Endothelial cell of umbilical vein (primary cell): ENCODE measurements around the gene LPAR1. TPM values are rescaled to one million over a fixed set of nuclear protein-coding genes. Genes with fewer than 3 reads are reported as not detected.

ENCODE experiments used
- BruUV-seq: library from RNA; stranded (reverse); fragments of 400-500 nt; replicated peaks from 2 replicates; lab custom pipeline; 2021; lab: Mats Ljungman, UMichigan
- CTCF ChIA-PET: fragments of 300-600, 350-600 bp; sonication (Branson Sonifier 250); formaldehyde crosslinking; loops from one replicate; lab custom pipeline; 2021; ENCODE audit warnings: antibody characterized with exemption, inconsistent platforms; lab: Charles Lee
- POLR2A ChIA-PET: fragments of 300-600, 350-600 bp; sonication (Branson Sonifier 250); formaldehyde crosslinking; loops from one replicate; lab custom pipeline; 2021; ENCODE audit warnings: antibody characterized with exemption, inconsistent platforms; lab: Charles Lee
- DNase-seq: peaks from one replicate; pipeline ENCODE4 v3.0.0-alpha.2; 2011; ENCODE audit warnings: low read depth, low spot score
- FAIRE-seq: peaks from 2 replicates; lab custom pipeline; 2011; peaks lifted over from hg19 to GRCh38; lab: Jason Lieb, UNC
- H2AFZ ChIP-seq: 2 replicates; pipeline ENCODE4 v1.6.0; 2012; ENCODE audit warnings: low read depth, low read length, control low read depth, inconsistent platforms
- H3K27ac ChIP-seq: 2 replicates; pipeline ENCODE4 v1.5.1; 2011; ENCODE audit warnings: low read depth, mild to moderate bottlenecking, control low read depth, low read length, moderate library complexity; ENCODE audit not compliant: insufficient read depth
- H3K27me3 ChIP-seq, 2 experiments: 2 replicates each; pipeline versions ENCODE4 v1.6.0 to v1.6.1; 2011; ENCODE audit warnings: low read length in 2 of 2, mixed read lengths in 1 of 2; ENCODE audit not compliant: control insufficient read depth in 2 of 2, insufficient read depth in 2 of 2
- H3K36me3 ChIP-seq, 2 experiments: 2 replicates in 1 of 2; 3 replicates in 1 of 2; pipeline ENCODE4 v1.5.1; 2011; ENCODE audit warnings: low read length in 2 of 2, mild to moderate bottlenecking in 1 of 2, moderate library complexity in 1 of 2; ENCODE audit not compliant: control insufficient read depth in 2 of 2, insufficient read depth in 2 of 2; ENCODE audit errors: extremely low read depth in 1 of 2
- H3K4me1 ChIP-seq: 3 replicates; pipeline ENCODE4 v1.5.1; 2011; ENCODE audit warnings: mild to moderate bottlenecking, low read length; ENCODE audit not compliant: control insufficient read depth, insufficient read depth; ENCODE audit errors: extremely low read depth
- H3K4me2 ChIP-seq: 2 replicates; pipeline ENCODE4 v1.6.1; 2011; ENCODE audit warnings: low read length, control low read depth, mixed read lengths; ENCODE audit not compliant: insufficient read depth
- H3K4me3 ChIP-seq, 3 experiments: fragments of 200-600 bp in 1 of 3; sonication (generic), shearing (Covaris generic) in 1 of 3; replicated peaks in 1 of 3; 2 replicates each; pipeline ENCODE4 v1.5.1; 2011 to 2016; ENCODE audit warnings: control low read depth in 3 of 3, low read length in 3 of 3, mild to moderate bottlenecking in 2 of 3, inconsistent platforms in 1 of 3, low read depth in 1 of 3, moderate library complexity in 1 of 3; ENCODE audit not compliant: insufficient read depth in 1 of 3
- H3K79me2 ChIP-seq: 2 replicates; pipeline ENCODE4 v1.6.0; 2012; ENCODE audit warnings: low read length, inconsistent platforms; ENCODE audit not compliant: control insufficient read depth, insufficient read depth
- H3K9ac ChIP-seq: replicated peaks from 2 replicates; pipeline ENCODE3; 2011; ENCODE audit warnings: low read length, control low read depth; ENCODE audit not compliant: insufficient read depth; ENCODE audit errors: extremely low read depth
- H3K9me1 ChIP-seq: replicated peaks from 3 replicates; pipeline ENCODE4 v1.6.0; 2011; ENCODE audit warnings: mild to moderate bottlenecking, low read length; ENCODE audit not compliant: control insufficient read depth, insufficient read depth; ENCODE audit errors: extremely low read depth
- H3K9me3 ChIP-seq: replicated peaks from 2 replicates; pipeline ENCODE4 v1.5.1; 2012; ENCODE audit warnings: low read length, inconsistent platforms; ENCODE audit not compliant: control insufficient read depth, insufficient read depth
- H4K20me1 ChIP-seq: replicated peaks from 2 replicates; pipeline ENCODE3; 2011; ENCODE audit warnings: mild to moderate bottlenecking, low read length; ENCODE audit not compliant: control insufficient read depth, insufficient read depth; ENCODE audit errors: extremely low read depth
- CTCF ChIP-seq, 2 donors: IDR thresholded peaks; 1 replicate in 1 of 2; 2 replicates in 1 of 2; pipeline ENCODE4 v1.5.1; 2011; ENCODE audit warnings: low read length in 2 of 2, mild to moderate bottlenecking in 2 of 2, moderate library complexity in 2 of 2, control low read depth in 1 of 2, inconsistent platforms in 1 of 2, low read depth in 1 of 2; ENCODE audit not compliant: insufficient read depth in 1 of 2; ENCODE audit errors: extremely low read depth in 1 of 2
- EZH2 ChIP-seq: IDR thresholded peaks from 2 replicates; pipeline ENCODE4 v1.6.1; 2012; ENCODE audit warnings: borderline replicate concordance, low read depth, mild to moderate bottlenecking, moderate library complexity, low read length, inconsistent platforms; ENCODE audit not compliant: severe bottlenecking
- FOS ChIP-seq: IDR thresholded peaks from 2 replicates; pipeline ENCODE4 v1.6.1; 2011; ENCODE audit warnings: mild to moderate bottlenecking, low read length, moderate library complexity, borderline replicate concordance; ENCODE audit not compliant: insufficient read depth
- GATA2 ChIP-seq: IDR thresholded peaks from 2 replicates; pipeline ENCODE4 v1.7.0; 2011; ENCODE audit warnings: low read depth, mild to moderate bottlenecking, moderate library complexity, mixed read lengths, low read length; ENCODE audit not compliant: insufficient read length, insufficient read depth
- JUN ChIP-seq: IDR thresholded peaks from 2 replicates; pipeline ENCODE4 v1.6.1; 2011; ENCODE audit warnings: borderline replicate concordance, low read depth; ENCODE audit not compliant: insufficient read length, insufficient read depth
- MAX ChIP-seq: IDR thresholded peaks from 2 replicates; pipeline ENCODE4 v1.6.1; 2011; ENCODE audit not compliant: insufficient read depth, insufficient read length
- MYC ChIP-seq: IDR thresholded peaks from one replicate; pipeline ENCODE4 v1.6.1; 2011; ENCODE audit warnings: mild to moderate bottlenecking, low read depth, low read length
- POLR2A ChIP-seq: IDR thresholded peaks from 2 replicates; pipeline ENCODE4 v1.6.1; 2012; ENCODE audit warnings: low read depth, mild to moderate bottlenecking, control low read depth, low read length
- POLR2AphosphoS5 ChIP-seq: IDR thresholded peaks from 2 replicates; pipeline ENCODE4 v1.6.1; 2012; ENCODE audit warnings: low read depth, mild to moderate bottlenecking, control low read depth, low read length, moderate library complexity; ENCODE audit not compliant: insufficient read depth
- dilution Hi-C: fragments of 300-500 bp; cut with MboI; formaldehyde crosslinking; loops from one replicate; pipeline ENCODE4 v1.15.0; 2019; ENCODE audit warnings: low sequenced_read_pairs; ENCODE audit not compliant: extremely low pct_ligation_motif_present
- intact Hi-C: fragments of 100-400 bp; cut with micrococcal nuclease; formaldehyde crosslinking; loops from one replicate; pipeline ENCODE4 v1.10.0; 2022
- polyA plus RNA-seq, 4 experiments: library from polyadenylated mRNA; depleted of rRNA in 3 of 4; stranded (reverse) in 3 of 4; unstranded in 1 of 4; fragments of >200 nt; gene quantifications; 2 replicates each; pipeline versions ENCODE4 v1.2.1 to v1.2.3, GENCODE V29; 2011 to 2012; ENCODE audit warnings: missing spikeins in 1 of 4
- total RNA-seq: library from RNA; stranded (reverse); gene quantifications from 2 replicates; pipeline ENCODE4 v1.2.3, GENCODE V29; 2021

LPAR1 gene
- total and polyA plus RNA-seq, 2 donors (not counting 3 experiments of a cell fraction or from before 2014, with no cell fraction given), result 0.88 to 3.0 TPM

GRCh38 chr9:110947491-110948044 is 90.7 kb downstream of the LPAR1 start:
- no peak for FAIRE-seq
- no peak for DNase-seq
- Histone ChIP-seq H4K20me1 (no peaks in the 10 kb centered on the region), H3K79me2 (no peaks in the 10 kb centered on the region), H3K27ac (no peak overlapping the region), H3K4me1 (no peaks in the 10 kb centered on the region), H2AFZ (no peak overlapping the region), H3K9me3 (no peaks in the 10 kb centered on the region), H3K4me3 (no peak overlapping the region), H3K36me3 (no peaks in the 10 kb centered on the region), H3K4me2 (no peak overlapping the region), H3K9ac (no peak overlapping the region), H3K9me1 (no peaks in the 10 kb centered on the region), H3K27me3 (no peaks in the 10 kb centered on the region)
- intact Hi-C loops, result no loop called here
- no TSS peak for BruUV-seq
- ChIA-PET CTCF (no interaction called here), POLR2A (no interaction called here)
- TF ChIP-seq EZH2, result no peak
- no peak for TF ChIP-seq GATA2
- dilution Hi-C loops, result no loop called here

GRCh38 chr9:110942522-110942921 is 95.7 kb downstream of the LPAR1 start:
- H3K27me3 ChIP-seq, result no peaks in the 10 kb centered on the region
- no peak overlapping the region for H3K4me3 ChIP-seq
- no peaks in the 10 kb centered on the region for H3K36me3 ChIP-seq
- no peak overlapping the region for H3K9ac ChIP-seq
- ChIA-PET POLR2A (no interaction called here), CTCF (no interaction called here)
- no peak overlapping the region for H2AFZ ChIP-seq
- H4K20me1 ChIP-seq, result no peaks in the 10 kb centered on the region
- no TSS peak for BruUV-seq
- intact Hi-C loops (no loop called here), dilution Hi-C loops (no loop called here)
- no peak for DNase-seq
- TF ChIP-seq MAX (no peak), POLR2AphosphoS5 (no peak), CTCF (IDR thresholded peaks at IDR 0.05; ENCODE audit: extremely low read depth in 1 of 2, insufficient read depth in 1 of 2, low read depth in 1 of 2, low read length in 2 of 2) (no peak), EZH2 (no peak), JUN (no peak), FOS (no peak), POLR2A (no peak), GATA2 (no peak), MYC (no peak)
- no peak overlapping the region for H3K4me2 ChIP-seq
- H3K27ac ChIP-seq, result no peak overlapping the region
- FAIRE-seq, result no peak
- H3K4me1 ChIP-seq, result no peaks in the 10 kb centered on the region
- no peaks in the 10 kb centered on the region for H3K9me3 ChIP-seq
- H3K9me1 ChIP-seq, result no peaks in the 10 kb centered on the region
- H3K79me2 ChIP-seq, result no peaks in the 10 kb centered on the region
